HG03442 (cell line): Measurements from ENCODE around the gene PARD3B.

Experiments
- ATAC-seq: cut with Tn5 transposase; IDR thresholded peaks from one replicate; pipeline ENCODE4 v1.9.1; 2021; ENCODE audit warnings: mild to moderate bottlenecking, moderate library complexity; ENCODE audit not compliant: unreplicated experiment

Gene PARD3B

DNA sequence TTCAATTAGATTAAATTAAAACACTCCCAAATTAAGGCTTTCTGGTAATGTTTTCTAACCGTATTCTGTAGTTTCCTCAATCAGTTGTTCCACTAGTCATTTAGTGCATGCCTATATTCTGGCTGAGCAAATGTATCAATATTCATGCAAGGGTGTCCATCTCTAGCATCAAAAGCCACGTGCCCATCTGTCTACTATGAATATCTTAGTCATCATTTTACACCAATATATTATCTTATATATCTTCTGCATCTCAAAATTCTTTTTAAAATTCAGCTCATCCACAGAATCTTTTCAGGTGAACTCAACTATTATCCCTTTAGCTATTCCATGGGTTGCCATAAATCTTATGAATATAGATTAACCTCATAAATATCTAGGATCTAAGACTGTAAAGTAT lies 488.2 kb downstream of the PARD3B start:
- ATAC-seq: no peak

- ATAC-seq: no peak
Measured at GRCh38 chr2:205034034-205034433, 488.8 kb downstream of the PARD3B start.

DNA sequence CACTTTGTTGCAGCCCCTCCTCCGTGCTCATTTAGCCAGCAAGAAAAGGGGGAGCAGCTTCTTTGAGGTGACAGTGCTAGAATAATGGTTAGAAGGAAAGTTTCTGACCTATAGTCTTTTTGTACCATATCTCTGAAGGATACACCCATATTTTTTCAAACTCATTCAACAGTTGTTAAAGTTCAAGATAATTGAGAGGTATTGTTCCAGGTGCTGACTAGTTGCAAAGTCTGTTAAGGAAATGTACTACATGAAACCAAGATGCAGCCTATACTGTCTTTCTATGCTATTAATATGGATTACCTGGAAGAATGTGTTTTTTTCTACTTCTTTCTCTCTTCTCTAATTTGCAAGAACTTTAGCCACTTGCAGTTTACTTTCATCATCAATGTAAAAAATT lies 495.0 kb downstream of the PARD3B start:
- ATAC-seq: no peak

DNA sequence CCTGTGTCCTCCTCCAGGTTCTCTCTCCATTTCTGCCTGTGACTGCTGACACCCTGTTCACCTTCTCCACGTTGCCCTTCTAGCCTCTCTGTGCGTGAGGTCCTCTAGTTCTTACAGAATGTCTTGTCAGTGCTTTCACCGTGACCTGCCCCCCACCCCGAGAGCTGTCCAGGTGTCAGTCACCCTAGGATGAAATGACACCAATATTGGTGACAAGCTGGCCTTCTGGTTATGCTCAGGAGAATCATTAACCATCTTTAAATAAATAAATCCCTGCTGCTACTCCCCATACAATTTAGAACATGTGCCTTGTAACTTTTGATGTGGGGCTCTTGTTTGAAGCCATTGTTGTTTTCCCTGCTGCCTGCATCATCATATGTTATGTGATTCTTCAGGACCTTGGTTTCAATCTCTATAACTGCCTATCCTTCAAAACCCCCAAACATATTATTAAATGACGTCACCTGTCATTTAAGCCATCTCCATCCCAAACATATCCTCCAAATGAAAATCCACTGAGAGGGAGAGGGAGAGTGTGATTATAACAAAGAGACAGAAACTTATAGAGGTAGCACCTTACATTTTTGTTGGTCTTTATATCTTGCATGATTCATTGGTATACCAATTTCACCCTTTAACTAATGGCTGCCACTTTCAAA lies 496.3 kb downstream of the PARD3B start:
- ATAC-seq: no peak

DNA sequence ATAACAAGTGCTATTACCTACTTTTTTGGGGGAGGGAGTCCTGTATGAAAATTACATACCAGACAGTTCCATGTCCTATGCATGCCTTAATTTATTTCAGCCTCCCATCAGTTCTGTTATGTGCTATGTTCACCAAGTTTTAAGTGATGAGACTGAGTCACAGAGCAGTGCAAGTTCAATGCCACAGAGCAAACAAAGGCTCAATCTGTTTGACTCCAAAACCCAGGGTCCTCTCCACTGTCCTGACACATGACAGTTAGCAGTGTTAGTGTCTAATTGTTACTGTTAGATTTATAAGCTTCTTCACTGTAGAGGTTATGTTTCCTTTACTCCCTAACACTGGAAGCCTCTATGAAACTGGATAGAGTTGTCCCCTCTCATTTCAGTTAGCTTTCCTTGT lies 498.0 kb downstream of the PARD3B start:
- ATAC-seq: no peak

DNA sequence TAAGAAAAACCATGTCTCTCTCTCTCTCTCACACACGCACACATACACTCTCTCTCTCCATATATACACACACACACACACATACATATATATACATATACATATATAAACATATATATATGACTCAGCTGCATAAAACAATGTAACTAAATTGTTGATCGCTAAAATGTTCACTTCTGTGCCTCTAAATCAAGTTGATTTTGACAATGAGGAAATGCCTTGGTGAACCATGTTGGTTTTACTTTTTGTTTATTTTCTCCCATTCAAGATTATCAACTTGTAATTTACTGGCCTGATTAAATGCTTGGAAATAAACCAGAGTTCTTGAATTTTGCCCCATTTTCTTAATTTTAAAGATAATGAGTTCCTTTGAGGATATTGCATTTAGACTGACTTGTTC lies 500.4 kb downstream of the PARD3B start:
- ATAC-seq: no peak

- ATAC-seq: no peak
Measured at GRCh38 chr2:205047273-205047839, 502.1 kb downstream of the PARD3B start.

DNA sequence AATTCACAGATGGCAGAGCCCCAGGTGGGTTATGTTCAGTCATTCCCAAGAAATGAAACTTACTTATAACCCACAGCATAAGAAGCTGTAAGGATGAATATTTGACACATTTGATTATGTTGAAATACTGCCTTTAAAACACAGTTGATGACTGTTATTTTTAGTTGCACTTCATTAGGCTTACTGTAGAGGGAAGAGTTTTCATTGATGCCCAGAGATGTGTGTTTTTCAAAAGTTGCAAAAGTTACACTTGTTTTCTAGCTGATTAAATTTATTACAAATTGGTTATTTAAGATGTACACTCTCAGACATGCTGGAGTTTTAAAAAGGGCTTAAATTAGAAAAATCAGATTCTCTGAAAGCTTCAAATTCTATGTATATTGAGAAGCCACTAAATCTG lies 506.1 kb downstream of the PARD3B start:
- ATAC-seq: no peak

GRCh38 chr2:205052781-205053180 lies 507.5 kb downstream of the PARD3B start:
- ATAC-seq: no peak

DNA sequence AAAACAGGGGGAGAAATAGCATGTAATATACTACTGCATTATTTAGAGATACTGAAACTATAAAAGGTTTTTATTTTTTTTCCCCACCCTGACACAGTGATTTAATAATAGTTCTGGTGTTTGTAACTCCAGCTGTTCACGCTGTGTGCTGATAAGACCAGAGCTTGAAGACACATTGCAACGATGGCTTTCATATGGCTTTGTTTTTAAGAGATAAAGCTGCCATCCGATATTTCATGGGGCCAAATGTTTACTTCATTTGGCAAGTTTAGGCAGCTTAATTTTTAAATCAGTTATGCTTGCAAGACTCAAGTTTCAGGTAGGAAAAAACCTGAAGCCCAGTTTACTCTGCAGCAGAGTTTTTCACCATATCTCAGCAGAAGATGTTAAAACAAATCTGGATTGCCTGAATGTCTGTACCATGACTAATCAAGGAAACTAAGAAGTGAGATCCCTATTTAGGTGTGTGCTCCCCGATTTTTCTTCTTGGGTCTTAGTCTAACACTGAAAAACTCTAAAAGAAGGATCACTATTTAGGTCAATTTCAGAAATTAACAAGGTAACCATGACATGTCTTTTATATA lies 508.6 kb downstream of the PARD3B start:
- ATAC-seq: no peak

DNA sequence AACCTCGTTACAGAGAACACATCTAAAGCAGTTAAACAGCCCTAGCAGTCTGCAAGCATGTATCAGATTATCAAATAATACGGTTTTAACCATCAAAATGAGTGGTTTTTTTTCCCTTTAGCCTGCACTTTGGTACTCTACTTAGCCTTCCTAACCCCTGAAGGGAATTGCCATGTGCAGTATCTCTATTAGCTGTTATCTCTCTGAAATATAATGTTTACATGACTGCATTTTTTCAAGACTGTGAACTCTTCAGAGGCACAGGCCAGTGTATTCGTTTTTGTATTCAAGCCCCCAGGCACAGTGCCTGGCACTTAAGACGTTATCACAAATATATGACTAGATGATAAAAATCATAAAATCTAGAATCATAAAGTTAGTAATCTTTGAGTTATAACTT lies 509.5 kb downstream of the PARD3B start:
- no peak for ATAC-seq

GRCh38 chr2:205055251-205055650 lies 510.0 kb downstream of the PARD3B start:
- ATAC-seq: no peak

DNA sequence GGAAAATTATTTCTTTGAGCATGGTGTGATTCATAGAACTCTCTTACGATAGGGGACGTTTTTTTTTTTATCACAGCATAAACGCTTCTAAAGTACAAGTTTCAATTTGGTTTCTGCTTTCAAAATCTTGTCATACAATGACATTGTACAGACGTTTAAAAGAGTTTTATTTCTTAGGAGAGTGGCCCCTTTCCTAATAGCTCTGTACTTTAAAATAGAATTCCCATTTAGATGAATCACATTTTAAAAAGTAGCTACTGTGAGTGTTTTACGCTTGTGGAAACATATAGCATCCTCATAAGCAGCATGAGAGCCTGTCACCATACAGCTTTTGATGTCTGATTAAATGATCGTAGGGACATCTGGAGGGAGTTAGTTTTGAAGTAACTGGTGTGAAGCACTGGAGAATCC lies 510.9 kb downstream of the PARD3B start:
- no peak for ATAC-seq

DNA sequence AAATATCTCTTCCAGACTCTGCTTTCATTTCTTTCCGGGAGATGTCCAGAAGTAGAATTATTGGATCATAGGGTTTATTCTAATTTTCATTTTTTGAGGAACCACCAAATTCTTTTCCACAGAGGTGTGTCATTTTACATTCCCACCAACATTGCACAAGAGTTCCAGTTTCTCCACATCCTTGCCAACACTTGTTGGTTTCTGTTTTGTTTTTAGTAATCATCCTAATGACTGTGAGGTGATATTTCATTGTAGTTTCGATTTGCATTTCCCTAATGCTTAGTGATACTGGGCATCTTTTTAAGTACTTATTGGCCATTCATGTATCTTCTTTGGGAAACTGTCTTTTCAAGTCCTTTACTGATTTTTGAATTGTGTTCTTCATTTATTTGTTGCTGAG lies 513.1 kb downstream of the PARD3B start:
- ATAC-seq: no peak

- ATAC-seq: no peak
Measured at GRCh38 chr2:205060269-205060668, 515.0 kb downstream of the PARD3B start.

- no peak for ATAC-seq
Measured at GRCh38 chr2:205066081-205066480, 520.8 kb downstream of the PARD3B start.

- ATAC-seq: no peak
Measured at GRCh38 chr2:205069928-205070327, 524.7 kb downstream of the PARD3B start.

DNA sequence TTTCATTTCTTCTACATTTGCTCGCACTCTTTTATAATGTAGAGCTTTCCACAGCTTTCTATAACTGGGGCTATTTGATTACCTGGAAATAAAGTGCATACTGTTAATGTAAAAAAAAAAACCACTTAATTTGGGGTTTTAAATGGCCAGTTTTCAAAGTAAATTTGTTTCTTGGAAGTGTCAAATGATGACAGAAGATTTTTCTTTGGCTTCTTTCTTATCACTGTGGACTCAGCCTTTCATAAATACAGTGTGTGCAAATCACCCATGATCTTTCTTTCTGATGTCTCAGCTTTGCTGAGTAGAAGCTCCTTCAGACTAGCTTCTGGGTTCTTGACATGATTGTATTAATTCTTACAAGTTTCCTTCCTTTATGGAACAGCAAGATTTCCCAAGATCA lies 525.6 kb downstream of the PARD3B start:
- no peak for ATAC-seq

GRCh38 chr2:205073433-205074020 lies 528.3 kb downstream of the PARD3B start:
- ATAC-seq: no peak

DNA sequence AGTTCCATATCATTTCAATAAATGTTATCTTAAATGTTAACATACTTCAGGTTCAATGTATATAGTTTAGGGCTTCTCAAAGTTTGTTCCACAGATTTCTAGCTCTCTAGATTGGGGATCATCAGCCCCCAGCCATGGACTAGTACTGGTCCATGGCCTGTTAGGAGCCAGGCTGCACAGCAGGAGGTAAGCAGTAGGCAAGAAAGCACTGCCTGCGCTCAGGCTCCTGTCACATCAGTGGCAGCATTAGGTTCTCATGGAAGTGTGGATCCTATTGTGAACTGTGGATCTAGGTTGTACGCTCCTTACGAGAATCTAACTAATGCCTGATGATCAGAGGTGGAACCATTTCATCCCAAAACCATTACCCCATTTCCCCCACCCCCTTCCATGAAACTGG lies 531.1 kb downstream of the PARD3B start:
- no peak for ATAC-seq

- no peak for ATAC-seq
Measured at GRCh38 chr2:205077159-205077558, 531.9 kb downstream of the PARD3B start.

GRCh38 chr2:205078762-205079161 lies 533.5 kb downstream of the PARD3B start:
- no peak for ATAC-seq
